ENCODE data around the gene PRSS33. TPM values are rescaled to one million over a fixed set of nuclear protein-coding genes. Genes with fewer than 3 reads are reported as not detected.

The PRSS33 gene
- polyA plus RNA-seq, 1 experiment, result not detected

- Histone ChIP-seq H3K4me3 (ENCODE audit: low read depth, low read length) (no peak overlapping the region), H3K9me3 (ENCODE audit: control insufficient read depth, insufficient read depth, low read length) (no peaks in the 10 kb centered on the region; the same call in 1 of the 2 replicates), H3K27ac (ENCODE audit: low read depth, low read length) (no peak overlapping the region), H3K27me3 (ENCODE audit: control insufficient read depth, insufficient read depth, low read length) (peaks cover 53% of the 10 kb centered on the region)
- TF ChIP-seq CTCF (IDR thresholded peaks at IDR 0.05; ENCODE audit: low read depth, low read length), result 0 out of 2 replicates have a peak, but pooled peaks have one; percentile 5
- CTCF ChIA-PET, result no interaction called here
- POLR2A ChIA-PET, result no interaction called here
- no peak for DNase-seq (ENCODE audit: low read depth, low spot score)
Measured at GRCh38 chr16:2785101-2785991, 2.0 kb downstream of the PRSS33 start.

GRCh38 chr16:2784358-2785100 is 2.8 kb downstream of the PRSS33 start:
- DNase-seq (ENCODE audit: low read depth, low spot score), result no peak
- no peak for TF ChIP-seq CTCF (IDR thresholded peaks at IDR 0.05; ENCODE audit: low read depth, low read length)
- no peak overlapping the region for H3K27ac ChIP-seq (ENCODE audit: low read depth, low read length)
- H3K9me3 ChIP-seq (ENCODE audit: control insufficient read depth, insufficient read depth, low read length), result no peaks in the 10 kb centered on the region; the same call in 1 of the 2 replicates
- CTCF ChIA-PET, result interaction anchor here (0.5 kb wide), 1 partner anchor 90 kb away, joined by 5 read pairs; no protein-coding TSS in a partner anchor
- POLR2A ChIA-PET, result no interaction called here
- no peak overlapping the region for H3K4me3 ChIP-seq (ENCODE audit: low read depth, low read length)
- peaks cover 47% of the 10 kb centered on the region for H3K27me3 ChIP-seq (ENCODE audit: control insufficient read depth, insufficient read depth, low read length)

- TF ChIP-seq CTCF (IDR thresholded peaks at IDR 0.05; ENCODE audit: low read depth, low read length), result no peak
- DNase-seq (ENCODE audit: low read depth, low spot score), result no peak
- no peaks in the 10 kb centered on the region; the same call in 1 of the 2 replicates for H3K9me3 ChIP-seq (ENCODE audit: control insufficient read depth, insufficient read depth, low read length)
- POLR2A ChIA-PET, result no interaction called here
- no peak overlapping the region for H3K4me3 ChIP-seq (ENCODE audit: low read depth, low read length)
- H3K27ac ChIP-seq (ENCODE audit: low read depth, low read length), result no peak overlapping the region
- H3K27me3 ChIP-seq (ENCODE audit: control insufficient read depth, insufficient read depth, low read length), result peaks cover 40% of the 10 kb centered on the region
- CTCF ChIA-PET, result interaction anchor here (0.5 to 1.1 kb wide), 4 partner anchors 55 to 282 kb away, joined by 3 to 6 read pairs (median 4); no protein-coding TSS in a partner anchor
Measured at GRCh38 chr16:2783581-2784357, 3.6 kb downstream of the PRSS33 start.

GRCh38 chr16:2782583-2783351 is 4.6 kb downstream of the PRSS33 start:
- no peak for DNase-seq (ENCODE audit: low read depth, low spot score)
- Histone ChIP-seq H3K27me3 (ENCODE audit: control insufficient read depth, insufficient read depth, low read length) (peaks cover 37% of the 10 kb centered on the region), H3K4me3 (ENCODE audit: low read depth, low read length) (no peak overlapping the region), H3K27ac (ENCODE audit: low read depth, low read length) (no peak overlapping the region), H3K9me3 (ENCODE audit: control insufficient read depth, insufficient read depth, low read length) (no peaks in the 10 kb centered on the region; the same call in 1 of the 2 replicates)
- CTCF ChIA-PET, result interaction anchor here (1.0 to 1.1 kb wide), 2 partner anchors 56 to 85 kb away, joined by 4 to 6 read pairs; no protein-coding TSS in a partner anchor
- POLR2A ChIA-PET, result no interaction called here
- TF ChIP-seq CTCF (IDR thresholded peaks at IDR 0.05; ENCODE audit: low read depth, low read length), result no peak
